ENCODE measurements around the gene TUNAR.

Gene TUNAR

DNA sequence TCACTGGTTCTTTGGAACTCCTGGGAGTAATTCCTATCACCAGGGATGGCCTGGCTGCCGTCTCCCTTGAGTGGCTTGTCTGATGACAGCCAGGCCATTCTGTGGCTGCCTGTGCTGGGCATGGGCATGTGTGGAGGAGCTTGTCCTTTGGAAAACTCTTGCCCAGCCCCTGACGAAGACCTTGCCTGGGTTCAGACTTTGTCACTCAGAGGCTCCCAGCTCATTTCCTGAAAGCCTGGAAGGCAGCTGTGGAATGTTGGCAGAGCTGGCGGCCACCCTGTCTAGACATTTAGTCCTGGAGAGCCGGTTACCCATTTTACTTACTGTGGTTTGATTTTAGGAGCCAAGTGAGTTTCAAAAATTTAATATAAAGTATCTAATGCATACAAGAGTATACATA is 34.0 kb downstream of the TUNAR start:
- DNase-seq (ENCODE audit: low read depth) = no peak
- TF ChIP-seq, protein P1, sequence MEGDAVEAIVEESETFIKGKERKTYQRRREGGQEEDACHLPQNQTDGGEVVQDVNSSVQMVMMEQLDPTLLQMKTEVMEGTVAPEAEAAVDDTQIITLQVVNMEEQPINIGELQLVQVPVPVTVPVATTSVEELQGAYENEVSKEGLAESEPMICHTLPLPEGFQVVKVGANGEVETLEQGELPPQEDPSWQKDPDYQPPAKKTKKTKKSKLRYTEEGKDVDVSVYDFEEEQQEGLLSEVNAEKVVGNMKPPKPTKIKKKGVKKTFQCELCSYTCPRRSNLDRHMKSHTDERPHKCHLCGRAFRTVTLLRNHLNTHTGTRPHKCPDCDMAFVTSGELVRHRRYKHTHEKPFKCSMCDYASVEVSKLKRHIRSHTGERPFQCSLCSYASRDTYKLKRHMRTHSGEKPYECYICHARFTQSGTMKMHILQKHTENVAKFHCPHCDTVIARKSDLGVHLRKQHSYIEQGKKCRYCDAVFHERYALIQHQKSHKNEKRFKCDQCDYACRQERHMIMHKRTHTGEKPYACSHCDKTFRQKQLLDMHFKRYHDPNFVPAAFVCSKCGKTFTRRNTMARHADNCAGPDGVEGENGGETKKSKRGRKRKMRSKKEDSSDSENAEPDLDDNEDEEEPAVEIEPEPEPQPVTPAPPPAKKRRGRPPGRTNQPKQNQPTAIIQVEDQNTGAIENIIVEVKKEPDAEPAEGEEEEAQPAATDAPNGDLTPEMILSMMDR (conservative IDR thresholded peaks at IDR 0.05; ENCODE audit: low read depth, low read length) = no peak
- H3K4me3 ChIP-seq (ENCODE audit: low read length) = no peak overlapping the region

DNA sequence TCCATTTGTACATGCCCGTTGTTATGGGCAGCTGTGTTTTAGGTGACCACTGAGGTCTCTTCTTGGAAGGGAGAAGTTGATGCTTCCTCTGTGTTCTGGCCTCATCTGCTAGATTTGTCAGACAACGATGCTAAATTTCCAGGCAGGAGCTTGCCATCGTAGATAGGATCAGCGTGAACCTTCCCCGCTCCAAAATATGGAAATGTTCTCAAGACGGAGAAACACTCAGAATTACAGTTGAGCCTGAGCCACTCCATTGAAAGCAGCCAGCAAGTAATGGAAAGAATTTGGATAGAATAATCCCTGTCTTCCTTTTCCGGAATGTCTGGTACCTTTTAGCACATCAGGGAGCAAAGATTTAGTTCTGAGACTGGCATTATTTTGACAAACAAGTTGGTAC is 34.8 kb downstream of the TUNAR start:
- H3K4me3 ChIP-seq (ENCODE audit: low read length) = no peak overlapping the region

DNA sequence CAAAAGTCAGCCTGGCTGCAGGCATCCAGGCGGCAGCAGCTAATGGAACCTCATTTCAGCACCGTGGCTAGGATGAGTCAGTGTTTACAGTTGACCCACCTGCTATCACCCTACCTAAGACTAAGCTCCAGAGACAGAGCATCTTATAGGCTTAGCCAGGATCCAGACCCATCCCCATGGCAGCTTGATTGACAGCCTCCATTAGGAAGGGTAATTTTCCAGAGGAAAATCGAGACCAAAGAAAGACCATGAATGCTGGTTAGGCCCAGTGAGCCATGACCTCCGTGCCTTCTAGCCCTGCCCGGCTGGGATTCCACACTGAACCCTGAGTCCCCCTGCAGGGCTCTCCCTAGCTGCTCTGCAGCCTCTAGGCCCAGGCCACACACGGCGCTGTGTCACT is 38.7 kb downstream of the TUNAR start:
- no peak for DNase-seq (ENCODE audit: low read depth)
- H3K4me3 ChIP-seq (ENCODE audit: low read length) = no peak overlapping the region
- TF ChIP-seq, protein P1 (conservative IDR thresholded peaks at IDR 0.05; ENCODE audit: low read depth, low read length) = no peak

More for the DNA sequence above, 34.8 kb downstream of the TUNAR start:
- DNase-seq (ENCODE audit: low read depth) = no peak
- TF ChIP-seq, protein P1 (conservative IDR thresholded peaks at IDR 0.05; ENCODE audit: low read depth, low read length) = no peak

DNA sequence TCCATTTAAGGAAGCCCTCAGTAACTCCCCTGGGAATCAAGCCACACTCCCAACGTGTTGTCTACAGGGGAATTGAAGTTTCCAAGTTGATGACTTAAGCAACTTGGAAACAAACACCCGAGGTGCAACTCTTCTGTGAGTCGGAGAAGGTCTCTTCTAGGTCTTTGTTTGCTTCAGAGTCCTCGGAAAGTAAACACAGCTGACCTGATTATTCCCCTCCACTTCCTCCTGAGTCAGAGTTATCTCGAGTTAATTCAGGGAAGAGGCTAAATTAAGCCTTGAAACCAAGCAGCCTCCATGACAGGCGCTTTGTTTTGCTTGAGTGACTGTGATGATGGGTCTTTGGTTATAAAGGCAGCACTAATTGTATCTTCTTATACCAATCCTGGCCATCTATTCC is 41.8 kb downstream of the TUNAR start:
- DNase-seq (ENCODE audit: low read depth) = no peak
- TF ChIP-seq, protein P1 (conservative IDR thresholded peaks at IDR 0.05; ENCODE audit: low read depth, low read length) = no peak
- H3K4me3 ChIP-seq (ENCODE audit: low read length) = no peak overlapping the region

DNA sequence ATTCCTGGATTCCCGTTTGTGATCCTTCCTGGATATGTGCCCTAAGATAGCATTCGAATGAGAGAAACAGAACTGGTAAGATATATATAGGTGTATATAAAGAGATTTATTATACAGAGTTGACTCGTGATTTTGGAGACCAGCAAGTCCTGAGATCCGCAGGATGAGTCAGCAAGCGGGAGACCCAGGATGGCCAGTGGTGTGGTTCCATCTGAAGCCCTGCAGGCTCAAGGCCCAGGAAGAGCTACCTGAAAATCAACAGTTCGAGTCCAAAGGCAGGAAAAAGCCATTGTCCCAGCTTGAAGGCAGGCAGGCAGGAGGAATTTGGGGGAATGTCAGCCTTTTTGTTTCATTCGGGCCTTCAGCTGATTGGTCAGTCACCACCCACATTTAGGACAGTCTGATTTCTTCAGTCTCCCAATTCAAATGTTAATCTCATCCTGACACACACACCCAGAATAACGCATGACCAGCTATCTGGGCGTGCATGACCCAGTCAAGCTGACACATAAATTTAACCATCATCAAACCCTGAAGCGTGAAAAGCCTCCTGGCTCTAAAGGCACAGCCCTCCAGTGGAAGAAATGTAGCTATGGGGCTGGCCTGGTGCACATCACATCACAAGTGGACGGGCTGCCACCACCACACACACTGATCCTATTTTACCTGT is 44.3 kb downstream of the TUNAR start:
- no peak overlapping the region for H3K4me3 ChIP-seq (ENCODE audit: low read length)
- DNase-seq (ENCODE audit: low read depth) = no peak
- TF ChIP-seq, protein P1 (conservative IDR thresholded peaks at IDR 0.05; ENCODE audit: low read depth, low read length) = no peak

DNA sequence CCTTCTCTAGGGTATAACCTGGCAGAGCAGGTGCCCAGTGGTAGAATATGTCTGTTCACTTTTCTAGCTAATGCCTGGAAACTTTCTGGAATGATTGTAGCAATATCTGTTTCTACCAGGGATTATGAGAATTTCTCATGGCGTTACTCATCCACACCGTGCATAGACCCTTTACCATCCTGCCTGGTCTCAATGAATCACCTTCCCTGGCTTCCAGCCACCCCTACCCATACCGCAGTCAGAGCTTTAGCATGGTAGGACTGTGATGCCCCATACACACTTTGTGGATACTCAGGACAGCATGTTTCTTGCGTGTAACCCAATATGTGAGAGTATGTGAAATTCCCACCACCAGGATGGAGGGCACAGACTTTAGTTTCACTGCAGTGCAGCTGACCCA is 45.4 kb downstream of the TUNAR start:
- no peak overlapping the region for H3K4me3 ChIP-seq (ENCODE audit: low read length)
- DNase-seq (ENCODE audit: low read depth) = no peak
- TF ChIP-seq, protein P1 (conservative IDR thresholded peaks at IDR 0.05; ENCODE audit: low read depth, low read length) = no peak

DNA sequence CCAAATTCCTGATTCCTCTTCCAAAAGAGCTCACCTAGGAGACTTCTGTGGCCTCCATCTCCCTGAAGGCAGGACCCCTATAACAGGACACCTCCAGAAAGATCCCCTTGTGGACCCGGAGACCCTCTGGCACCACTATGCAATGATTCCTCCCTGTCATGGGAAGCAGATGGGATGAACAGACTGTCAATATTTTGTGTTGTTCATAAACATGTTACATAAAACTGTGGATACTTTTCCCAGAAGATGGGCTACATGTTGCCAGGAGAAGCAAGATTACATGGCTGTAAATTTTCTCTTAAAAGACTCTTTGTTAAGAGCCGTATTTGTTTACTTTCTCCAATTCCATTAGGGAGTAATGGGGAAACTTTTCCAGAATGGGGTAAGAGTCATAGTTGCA is 52.1 kb downstream of the TUNAR start:
- no peak for DNase-seq (ENCODE audit: low read depth)
- TF ChIP-seq, protein P1 (conservative IDR thresholded peaks at IDR 0.05; ENCODE audit: low read depth, low read length) = no peak
- no peak overlapping the region for H3K4me3 ChIP-seq (ENCODE audit: low read length)
